GM10248 (cell line): ENCODE data around the gene KIF19.
A peak's percentile ranks its signal among the peaks of the same experiment; 100 is the strongest.

Experiments used
- CTCF ChIA-PET: fragments of 300-600 bp; sonication (Branson Sonifier 250); formaldehyde crosslinking; extraction: SDS; loops from one replicate; lab custom pipeline; 2021; ENCODE audit warnings: antibody characterized with exemption; lab: Yijun Ruan, JAX
- POLR2A ChIA-PET: fragments of 350-650 bp; sonication (Branson Sonifier 250); formaldehyde crosslinking; extraction: SDS; loops from one replicate; lab custom pipeline; 2020; ENCODE audit warnings: antibody characterized with exemption; lab: Yijun Ruan, JAX
- DNase-seq: peaks from one replicate; pipeline ENCODE4 v3.0.0; 2012; ENCODE audit errors: extremely low spot score
- TF ChIP-seq, protein P1 (sequence below): IDR thresholded peaks from 2 replicates; pipeline ENCODE4 v1.5.1; 2012; ENCODE audit warnings: mild to moderate bottlenecking, low read depth; ENCODE audit errors: extremely low read depth, missing control alignments, control extremely low read depth

The KIF19 gene

DNA sequence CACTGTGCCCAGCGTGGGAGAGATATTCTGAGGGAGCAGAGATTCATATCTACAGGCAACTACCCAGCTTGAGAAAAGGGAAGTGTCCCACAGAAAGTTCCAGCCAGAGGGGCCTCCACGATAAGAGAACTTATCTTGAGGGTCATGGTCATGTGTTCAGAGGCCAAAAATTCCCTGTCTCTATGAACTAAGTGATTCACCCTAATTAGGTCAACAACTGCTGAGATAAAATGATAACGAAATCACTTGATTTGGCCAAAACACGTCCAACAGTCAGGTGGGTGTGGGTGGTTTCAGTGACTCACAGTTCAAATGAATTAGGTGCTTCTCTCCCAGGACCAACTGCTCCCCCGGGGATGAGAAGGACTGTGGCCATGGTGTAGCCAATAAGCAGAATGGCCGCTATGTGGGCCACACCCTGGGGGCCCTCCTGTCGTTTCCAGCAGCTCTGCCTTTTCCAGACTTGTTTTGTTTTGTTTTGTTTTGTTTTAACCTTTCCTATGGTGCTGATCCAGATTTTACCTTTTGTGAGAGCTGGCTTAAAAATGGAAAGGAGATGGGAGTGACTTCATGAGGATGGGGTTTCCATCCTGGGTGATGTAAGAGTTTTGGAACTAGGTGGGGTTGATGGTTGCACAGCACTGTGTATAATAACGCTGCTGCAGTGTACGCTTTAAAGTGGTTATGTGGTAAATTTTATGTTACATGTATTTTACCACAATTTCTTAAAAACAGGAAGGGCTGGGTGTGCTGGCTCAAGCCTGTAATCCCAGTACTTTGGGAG is 43.2 kb upstream of the KIF19 start:
- POLR2A ChIA-PET, result no interaction called here
- CTCF ChIA-PET, result interaction anchor here (0.8 to 1.5 kb wide), 4 partner anchors 13 to 85 kb away, joined by 3 to 6 read pairs (median 4); no protein-coding TSS in a partner anchor
- TF ChIP-seq, protein P1, sequence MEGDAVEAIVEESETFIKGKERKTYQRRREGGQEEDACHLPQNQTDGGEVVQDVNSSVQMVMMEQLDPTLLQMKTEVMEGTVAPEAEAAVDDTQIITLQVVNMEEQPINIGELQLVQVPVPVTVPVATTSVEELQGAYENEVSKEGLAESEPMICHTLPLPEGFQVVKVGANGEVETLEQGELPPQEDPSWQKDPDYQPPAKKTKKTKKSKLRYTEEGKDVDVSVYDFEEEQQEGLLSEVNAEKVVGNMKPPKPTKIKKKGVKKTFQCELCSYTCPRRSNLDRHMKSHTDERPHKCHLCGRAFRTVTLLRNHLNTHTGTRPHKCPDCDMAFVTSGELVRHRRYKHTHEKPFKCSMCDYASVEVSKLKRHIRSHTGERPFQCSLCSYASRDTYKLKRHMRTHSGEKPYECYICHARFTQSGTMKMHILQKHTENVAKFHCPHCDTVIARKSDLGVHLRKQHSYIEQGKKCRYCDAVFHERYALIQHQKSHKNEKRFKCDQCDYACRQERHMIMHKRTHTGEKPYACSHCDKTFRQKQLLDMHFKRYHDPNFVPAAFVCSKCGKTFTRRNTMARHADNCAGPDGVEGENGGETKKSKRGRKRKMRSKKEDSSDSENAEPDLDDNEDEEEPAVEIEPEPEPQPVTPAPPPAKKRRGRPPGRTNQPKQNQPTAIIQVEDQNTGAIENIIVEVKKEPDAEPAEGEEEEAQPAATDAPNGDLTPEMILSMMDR, result no peak
- peak; percentile 54 for DNase-seq

DNA sequence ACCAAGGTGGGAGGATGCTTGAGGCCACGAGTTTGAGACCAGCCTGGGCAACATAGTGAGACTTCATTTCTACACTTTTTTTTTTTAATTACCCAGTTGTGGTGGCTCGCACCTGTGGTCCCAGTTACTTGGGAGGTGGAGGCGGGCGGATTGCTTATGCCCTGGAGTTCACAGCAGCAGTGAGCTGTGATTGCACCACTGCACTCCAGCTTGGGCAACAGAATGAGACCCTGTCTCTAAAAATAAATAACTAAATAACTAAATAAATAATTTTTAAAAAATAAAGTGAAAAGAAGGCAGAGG is 42.7 kb upstream of the KIF19 start:
- CTCF ChIA-PET, result interaction anchor here (1.4 to 2.6 kb wide), 3 partner anchors 12 to 70 kb away, joined by 3 to 29 read pairs (median 16); no protein-coding TSS in a partner anchor
- POLR2A ChIA-PET, result interaction anchor here (0.6 kb wide), 1 partner anchor 13 kb away, joined by 5 read pairs; no protein-coding TSS in a partner anchor
- TF ChIP-seq, protein P1, result no peak
- DNase-seq, result no peak

DNA sequence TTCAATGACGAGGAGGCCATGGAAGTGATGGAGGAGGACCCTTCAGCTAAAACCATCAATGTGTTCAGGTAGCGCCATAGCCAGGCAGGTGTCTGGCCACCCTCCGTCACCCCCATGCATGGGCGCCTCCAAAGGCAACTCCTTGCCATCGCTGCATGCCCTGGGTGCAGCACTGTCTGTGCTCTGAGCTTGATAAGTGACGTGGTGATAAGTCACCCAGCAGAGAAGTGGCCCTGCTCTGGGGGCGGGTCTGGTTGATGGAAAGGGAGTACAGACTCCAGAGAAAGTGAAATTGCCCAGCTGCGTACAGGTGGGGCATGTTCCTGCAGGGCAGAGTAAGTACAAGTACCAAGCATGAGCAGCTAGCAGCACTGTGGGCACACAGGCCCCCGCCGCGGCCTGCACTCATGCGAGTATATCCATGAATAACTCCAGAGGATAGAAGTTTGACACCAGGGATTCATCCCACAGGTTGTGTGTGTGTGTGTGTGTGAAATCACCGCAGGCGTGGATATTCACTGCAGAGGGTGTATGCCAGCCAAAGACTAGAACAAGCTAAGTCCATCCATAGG is 38.9 kb upstream of the KIF19 start:
- POLR2A ChIA-PET, result no interaction called here
- TF ChIP-seq, protein P1, result no peak

DNA sequence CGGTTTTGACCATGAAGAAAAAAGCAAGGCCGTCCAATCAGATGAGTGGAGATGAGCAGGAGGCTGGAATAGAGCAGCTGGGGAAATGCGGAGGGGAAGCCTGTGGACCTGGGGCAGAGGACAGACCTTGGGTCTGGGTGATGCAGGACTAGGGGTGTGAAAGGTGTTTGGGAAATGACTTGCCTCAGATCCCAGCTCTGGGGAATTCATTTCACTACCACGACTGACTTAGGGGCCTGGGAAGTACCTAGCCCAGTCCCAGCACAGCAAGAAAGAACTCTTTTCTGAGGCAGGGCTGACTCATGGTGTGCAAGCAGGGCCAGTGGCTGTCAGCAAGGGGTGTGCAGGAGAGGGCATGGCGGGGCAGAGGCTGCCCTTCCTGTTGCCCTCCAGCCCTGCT is 37.2 kb upstream of the KIF19 start:
- POLR2A ChIA-PET, result no interaction called here
- TF ChIP-seq, protein P1, result no peak
- peak; percentile 61 for DNase-seq
- CTCF ChIA-PET, result interaction anchor here (0.9 to 1.2 kb wide), 2 partner anchors 79 to 81 kb away, joined by 3 read pairs; partner anchors contain the start of gene GPR142

More for the DNA sequence above, 38.9 kb upstream of the KIF19 start:
- CTCF ChIA-PET, result interaction anchor here (2.0 kb wide), 1 partner anchor 11 kb away, joined by 4 read pairs; no protein-coding TSS in a partner anchor
- no peak for DNase-seq

DNA sequence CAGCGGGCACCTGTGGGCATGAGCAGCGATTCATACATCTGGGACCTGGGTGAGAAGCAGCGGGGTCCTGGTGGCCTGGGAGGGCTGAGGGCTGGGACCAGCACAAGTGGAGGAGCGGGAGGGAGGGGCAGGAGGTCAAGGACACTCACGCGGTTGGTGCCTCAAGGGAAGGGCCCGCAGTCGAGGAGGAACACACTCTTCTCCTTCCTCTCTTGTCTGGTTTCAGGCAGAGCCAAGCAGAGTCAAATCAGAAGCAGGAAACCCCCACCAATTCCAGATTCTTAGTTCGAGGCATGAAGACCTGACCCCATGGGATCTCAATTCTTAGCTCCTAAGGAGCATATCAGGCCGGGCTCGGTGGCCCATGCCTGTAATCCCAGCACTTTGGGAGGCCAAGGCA is 36.3 kb upstream of the KIF19 start:
- POLR2A ChIA-PET, result no interaction called here
- DNase-seq, result no peak
- TF ChIP-seq, protein P1, result no peak
- CTCF ChIA-PET, result interaction anchor here (1.8 kb wide), 1 partner anchor 11 kb away, joined by 5 read pairs; no protein-coding TSS in a partner anchor

DNA sequence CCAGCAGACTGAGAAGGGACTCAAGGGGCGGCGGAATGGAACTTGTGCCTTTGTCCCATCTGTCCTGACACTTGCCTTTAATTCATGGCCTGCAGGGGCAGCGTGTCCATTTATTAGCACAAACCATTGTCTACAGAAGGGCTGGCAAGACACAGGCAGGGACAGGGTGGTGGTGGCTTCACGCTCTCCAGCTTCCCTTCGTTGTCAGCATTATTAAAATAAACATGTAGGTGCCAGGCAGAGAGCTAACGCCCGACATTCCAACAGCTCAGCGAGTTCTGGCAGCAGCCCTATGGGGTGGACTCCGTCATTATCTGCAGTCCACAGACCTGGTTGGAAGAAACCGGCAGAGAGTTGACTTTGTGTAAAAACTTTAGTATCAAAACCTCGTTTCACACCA is 35.7 kb upstream of the KIF19 start:
- POLR2A ChIA-PET, result no interaction called here
- no peak for DNase-seq
- TF ChIP-seq, protein P1, result no peak
- CTCF ChIA-PET, result interaction anchor here (1.8 kb wide), 1 partner anchor 11 kb away, joined by 5 read pairs; no protein-coding TSS in a partner anchor
